GM19025 (cell line): ENCODE measurements around the gene ISCA2.

Experiments
- ATAC-seq: cut with Tn5 transposase; IDR thresholded peaks from one replicate; pipeline ENCODE4 v1.9.1; 2021; ENCODE audit warnings: mild to moderate bottlenecking, low read depth, moderate library complexity; ENCODE audit not compliant: unreplicated experiment

ISCA2 gene

GRCh38 chr14:74507085-74507484 is 13.5 kb downstream of the ISCA2 start:
- no peak for ATAC-seq

- no peak for ATAC-seq
These were observed 14.3 kb downstream of the ISCA2 start for GRCh38 chr14:74507840-74508239.

GRCh38 chr14:74508292-74508731 is 14.7 kb downstream of the ISCA2 start:
- ATAC-seq, result no peak

GRCh38 chr14:74508844-74509428 is 15.4 kb downstream of the ISCA2 start:
- no peak for ATAC-seq

- ATAC-seq, result no peak
These were observed 16.1 kb downstream of the ISCA2 start for GRCh38 chr14:74509587-74510222.

GRCh38 chr14:74510223-74510931 is 16.8 kb downstream of the ISCA2 start:
- no peak for ATAC-seq

GRCh38 chr14:74510959-74511409 is 17.4 kb downstream of the ISCA2 start:
- ATAC-seq, result no peak

GRCh38 chr14:74511966-74512830 is 18.6 kb downstream of the ISCA2 start:
- no peak for ATAC-seq

GRCh38 chr14:74514471-74514941 is 20.9 kb downstream of the ISCA2 start:
- ATAC-seq, result no peak

- no peak for ATAC-seq
These were observed 22.4 kb downstream of the ISCA2 start for GRCh38 chr14:74515891-74516412.

GRCh38 chr14:74516451-74517160 is 23.0 kb downstream of the ISCA2 start:
- ATAC-seq, result no peak

GRCh38 chr14:74517731-74518130 is 24.2 kb downstream of the ISCA2 start:
- no peak for ATAC-seq

- ATAC-seq, result no peak
These were observed 24.7 kb downstream of the ISCA2 start for GRCh38 chr14:74518221-74518620.

GRCh38 chr14:74519316-74520074 is 25.9 kb downstream of the ISCA2 start:
- no peak for ATAC-seq

- no peak for ATAC-seq
These were observed 28.2 kb downstream of the ISCA2 start for GRCh38 chr14:74521756-74522155.

- no peak for ATAC-seq
These were observed 29.2 kb downstream of the ISCA2 start for GRCh38 chr14:74522740-74523139.

GRCh38 chr14:74524076-74524811 is 30.7 kb downstream of the ISCA2 start:
- ATAC-seq, result no peak

- ATAC-seq, result no peak
These were observed 31.2 kb downstream of the ISCA2 start for GRCh38 chr14:74524812-74525135.
